ENCODE results near the gene STAT5B.

DNA sequence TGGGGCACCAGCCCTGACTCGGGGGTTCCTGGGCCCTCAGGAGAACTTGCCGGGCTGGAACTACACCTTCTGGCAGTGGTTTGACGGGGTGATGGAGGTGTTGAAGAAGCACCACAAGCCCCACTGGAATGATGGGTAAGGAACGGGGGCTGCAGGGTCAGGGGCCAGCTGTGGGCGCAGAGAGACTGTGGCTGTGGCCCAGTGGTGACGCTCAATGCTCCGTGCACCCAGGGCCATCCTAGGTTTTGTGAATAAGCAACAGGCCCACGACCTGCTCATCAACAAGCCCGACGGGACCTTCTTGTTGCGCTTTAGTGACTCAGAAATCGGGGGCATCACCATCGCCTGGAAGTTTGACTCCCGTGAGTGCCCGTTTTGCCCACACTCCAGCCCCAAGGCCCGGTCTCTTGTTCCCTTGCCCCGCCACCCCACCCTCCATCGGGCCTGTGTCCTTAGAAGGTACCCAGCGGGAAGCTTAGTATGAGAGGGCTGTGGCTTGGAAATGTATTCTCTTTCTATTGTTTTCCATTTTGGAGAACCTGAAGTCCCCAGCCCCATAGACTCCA lies 31.3 kb upstream of the STAT5B start:
- TF ChIP-seq, protein P1, sequence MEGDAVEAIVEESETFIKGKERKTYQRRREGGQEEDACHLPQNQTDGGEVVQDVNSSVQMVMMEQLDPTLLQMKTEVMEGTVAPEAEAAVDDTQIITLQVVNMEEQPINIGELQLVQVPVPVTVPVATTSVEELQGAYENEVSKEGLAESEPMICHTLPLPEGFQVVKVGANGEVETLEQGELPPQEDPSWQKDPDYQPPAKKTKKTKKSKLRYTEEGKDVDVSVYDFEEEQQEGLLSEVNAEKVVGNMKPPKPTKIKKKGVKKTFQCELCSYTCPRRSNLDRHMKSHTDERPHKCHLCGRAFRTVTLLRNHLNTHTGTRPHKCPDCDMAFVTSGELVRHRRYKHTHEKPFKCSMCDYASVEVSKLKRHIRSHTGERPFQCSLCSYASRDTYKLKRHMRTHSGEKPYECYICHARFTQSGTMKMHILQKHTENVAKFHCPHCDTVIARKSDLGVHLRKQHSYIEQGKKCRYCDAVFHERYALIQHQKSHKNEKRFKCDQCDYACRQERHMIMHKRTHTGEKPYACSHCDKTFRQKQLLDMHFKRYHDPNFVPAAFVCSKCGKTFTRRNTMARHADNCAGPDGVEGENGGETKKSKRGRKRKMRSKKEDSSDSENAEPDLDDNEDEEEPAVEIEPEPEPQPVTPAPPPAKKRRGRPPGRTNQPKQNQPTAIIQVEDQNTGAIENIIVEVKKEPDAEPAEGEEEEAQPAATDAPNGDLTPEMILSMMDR (optimal IDR thresholded peaks at IDR 0.05 in 1 of 3, IDR thresholded peaks at IDR 0.05 in 1 of 3, conservative IDR thresholded peaks at IDR 0.05 in 1 of 3; ENCODE audit: extremely low read depth in 1 of 3, insufficient read depth in 2 of 3, low read length in 3 of 3): no peak
- no peak for TF ChIP-seq EZH2 (IDR thresholded peaks at IDR 0.05; ENCODE audit: low read length)

Data from keratinocyte (primary cell).